NCI-H187 (cell line): ENCODE data around the gene ZNF384.

ENCODE experiments used
- DNase-seq, 2 experiments: peaks; one replicate each; lab custom pipeline; 2025; lab: John Stamatoyannopoulos, UW

The ZNF384 gene

DNA sequence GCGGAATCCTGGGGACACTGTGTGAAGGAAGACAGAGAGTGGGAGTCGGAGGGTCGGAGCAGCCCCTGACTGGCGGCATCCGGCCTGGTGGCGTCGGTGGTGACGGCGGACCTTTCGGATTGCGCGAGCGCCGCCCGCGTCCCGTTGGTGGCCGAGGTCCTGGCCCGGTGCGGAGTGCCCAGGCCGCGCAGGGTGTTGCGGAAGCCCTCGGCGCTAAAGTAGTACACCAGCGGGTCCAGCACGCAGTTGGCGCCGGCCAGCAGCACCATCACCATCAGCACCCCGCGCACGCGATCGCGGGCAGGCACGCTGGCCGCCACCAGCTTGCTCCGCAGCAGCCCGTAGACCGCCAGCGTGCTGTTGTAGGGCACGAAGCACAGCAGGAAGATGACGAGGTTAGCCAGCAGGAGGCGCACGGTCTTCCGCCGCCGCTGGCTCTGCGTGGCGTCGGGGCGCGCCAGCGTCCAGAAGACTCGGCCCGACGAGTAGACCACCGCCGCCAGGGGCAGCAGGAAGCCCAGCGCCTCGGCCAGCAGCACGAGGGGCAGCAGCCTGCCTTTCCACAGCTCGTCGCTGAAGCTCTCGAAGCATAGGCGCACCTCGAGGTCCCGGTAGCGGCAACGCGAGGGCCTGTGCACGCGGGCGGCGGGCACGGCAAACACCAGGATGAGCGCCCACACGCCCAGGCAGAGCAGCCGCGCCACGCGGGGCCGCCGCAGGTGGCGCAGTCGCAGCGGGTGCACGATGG is 68.9 kb downstream of the ZNF384 start:
- DNase-seq, result no peak

DNA sequence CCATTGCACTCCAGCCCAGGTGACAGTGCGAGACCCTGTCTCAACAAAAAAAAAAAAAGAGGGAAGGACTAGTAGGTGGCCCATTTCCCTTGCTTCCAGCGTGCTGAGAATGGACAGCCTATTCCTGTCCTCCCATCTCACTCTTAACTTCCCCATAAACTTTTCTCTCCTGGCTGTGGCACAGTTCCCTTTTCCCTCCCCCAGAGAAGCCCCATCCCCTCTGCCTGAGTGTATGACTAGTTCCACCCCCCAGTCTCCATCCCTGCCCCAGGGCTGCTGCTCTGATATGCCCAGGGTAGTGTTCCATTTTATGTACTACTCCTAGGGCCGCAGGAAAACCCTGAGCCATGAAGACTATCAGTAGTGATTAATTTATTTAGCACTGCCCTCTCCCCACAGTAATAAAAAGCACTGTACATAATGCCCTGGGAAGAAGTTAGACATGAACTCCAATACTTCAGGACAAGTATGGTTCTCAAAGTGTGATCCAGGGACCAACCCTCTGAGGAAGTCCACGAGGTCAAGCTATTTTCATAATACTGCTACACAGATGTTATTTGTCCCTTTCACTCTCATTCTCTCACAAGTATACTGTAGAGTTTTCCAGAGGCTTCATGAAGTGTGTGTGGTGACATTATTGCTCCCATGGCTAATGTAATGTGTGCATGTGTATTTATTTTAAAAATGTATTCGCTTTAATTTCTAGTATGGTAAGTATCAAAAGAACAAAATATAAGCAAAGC is 70.5 kb downstream of the ZNF384 start:
- DNase-seq, result no peak
